Effector memory CD8-positive, alpha-beta T cell (primary cell): Measurements from ENCODE around the gene SPTSSB.
A peak's percentile ranks its signal among the peaks of the same experiment; 100 is the strongest.

Source experiments
- ATAC-seq: fragments of 150-1000 bp; cut with Tn5 transposase; replicated peaks from 2 replicates; pipeline ENCODE4 v1.10.0; 2021; ENCODE audit warnings: mild to moderate bottlenecking, moderate library complexity
- DNase-seq, 3 experiments: peaks; one replicate each; pipeline ENCODE4 v3.0.0; 2021
- H3K27ac Mint-ChIP-seq, 2 donors: one replicate each; pipeline ENCODE4 v1.8.0; 2022; ENCODE audit warnings: mild to moderate bottlenecking in 2 of 2, mixed read lengths in 2 of 2, moderate library complexity in 2 of 2
- H3K27me3 Mint-ChIP-seq, 2 donors: one replicate each; pipeline ENCODE4 v1.8.0; 2022; ENCODE audit warnings: mixed read lengths in 2 of 2
- H3K36me3 Mint-ChIP-seq: one replicate; pipeline ENCODE4 v1.8.0; 2022; ENCODE audit warnings: mild to moderate bottlenecking, moderate library complexity, mixed read lengths; ENCODE audit not compliant: insufficient read depth
- H3K4me1 Mint-ChIP-seq, 2 donors: one replicate each; pipeline ENCODE4 v1.8.0; 2022; ENCODE audit warnings: low read depth in 2 of 2, mixed read lengths in 2 of 2
- H3K4me3 Mint-ChIP-seq, 2 donors: one replicate each; pipeline ENCODE4 v1.8.0; 2022; ENCODE audit warnings: mild to moderate bottlenecking in 2 of 2, mixed read lengths in 2 of 2, moderate library complexity in 2 of 2
- H3K9me3 Mint-ChIP-seq, 2 donors: one replicate each; pipeline ENCODE4 v1.8.0; 2022; ENCODE audit warnings: mixed read lengths in 2 of 2

The SPTSSB gene

DNA sequence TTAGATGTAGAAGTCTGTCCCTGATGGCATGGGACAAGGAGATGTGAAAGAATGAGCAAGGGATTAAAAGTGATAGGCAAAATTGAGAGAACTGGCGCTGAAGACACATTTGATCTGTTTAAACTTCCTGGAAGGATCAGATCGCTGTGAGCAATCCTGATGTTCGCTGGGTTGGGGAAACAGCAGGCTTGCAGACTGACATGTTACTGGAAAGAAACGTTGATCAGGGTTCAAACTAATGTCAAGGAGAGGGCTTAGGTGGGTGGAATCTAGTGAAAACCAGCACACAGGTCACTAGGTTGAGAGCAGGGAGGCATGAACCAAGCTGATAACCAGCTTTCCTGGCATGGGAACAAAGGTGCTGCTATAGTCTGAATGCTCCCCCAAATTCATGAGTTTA lies 34.5 kb upstream of the SPTSSB start:
- no peaks in the 10 kb centered on the region for H3K9me3 Mint-ChIP-seq

DNA sequence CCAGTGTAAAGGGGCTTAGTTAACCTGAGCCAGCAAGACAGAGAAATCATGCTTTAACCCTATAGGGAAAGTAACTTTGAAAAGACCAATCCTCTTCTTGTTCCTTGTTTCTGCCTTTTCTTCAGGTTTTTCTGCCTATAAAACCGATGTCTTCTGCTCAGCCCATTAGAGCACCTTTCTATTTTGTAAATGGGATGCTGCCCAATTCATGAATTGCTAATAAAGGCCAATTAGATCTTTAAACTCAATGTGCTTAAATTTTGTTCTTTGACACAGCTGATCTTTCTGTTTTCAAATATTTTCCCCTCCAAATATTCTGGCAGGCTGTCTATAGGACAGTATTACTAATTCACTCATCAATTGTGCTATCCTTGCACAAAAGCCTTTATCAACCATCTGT lies 33.8 kb upstream of the SPTSSB start:
- no peak overlapping the region for H3K4me3 Mint-ChIP-seq
- DNase-seq (no peak), ATAC-seq (no peak)
- peaks cover 12 to 15% of the 10 kb centered on the region in 2 donors for H3K4me1 Mint-ChIP-seq
- no peak overlapping the region for H3K27ac Mint-ChIP-seq
- no peaks in the 10 kb centered on the region for H3K9me3 Mint-ChIP-seq
- peaks cover 3% of the 10 kb centered on the region for H3K36me3 Mint-ChIP-seq
- H3K27me3 Mint-ChIP-seq = peaks cover 3 to 10% of the 10 kb centered on the region in 2 donors

More for the DNA sequence above, 34.5 kb upstream of the SPTSSB start:
- Mint-ChIP-seq H3K4me3 (peak overlapping the region in 1 of 2 donors; percentile 22), H3K27ac (peak overlapping the region in 1 of 2 donors; percentile 27), H3K36me3 (peaks cover 4% of the 10 kb centered on the region), H3K27me3 (peaks cover 10 to 11% of the 10 kb centered on the region in 2 donors), H3K4me1 (peaks cover 12 to 15% of the 10 kb centered on the region in 2 donors)
- ATAC-seq (no peak), DNase-seq (no peak)

DNA sequence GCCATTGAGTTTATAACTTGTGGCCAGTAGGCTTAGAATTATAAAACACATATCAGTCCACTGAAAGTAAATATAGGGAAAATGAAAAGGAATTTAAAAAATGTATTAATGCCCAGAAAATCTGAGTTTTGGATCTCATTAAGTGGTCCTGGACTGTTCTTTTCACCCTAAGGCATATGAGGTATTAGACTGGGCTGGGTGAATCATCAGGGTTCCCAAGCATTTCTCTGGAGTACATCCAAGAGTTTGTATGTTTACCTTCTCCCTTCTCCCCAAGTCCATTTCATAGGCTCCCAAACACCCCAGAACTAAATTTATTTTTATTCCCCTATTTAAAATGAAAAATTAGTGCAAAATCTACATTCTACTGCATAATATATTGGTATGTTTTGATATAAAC lies 31.9 kb upstream of the SPTSSB start:
- Mint-ChIP-seq H3K4me1 (peaks cover 12 to 15% of the 10 kb centered on the region in 2 donors), H3K9me3 (no peaks in the 10 kb centered on the region), H3K4me3 (no peak overlapping the region), H3K36me3 (no peaks in the 10 kb centered on the region), H3K27ac (no peak overlapping the region), H3K27me3 (peaks cover 4 to 15% of the 10 kb centered on the region in 2 donors)
- ATAC-seq (no peak), DNase-seq (no peak)

DNA sequence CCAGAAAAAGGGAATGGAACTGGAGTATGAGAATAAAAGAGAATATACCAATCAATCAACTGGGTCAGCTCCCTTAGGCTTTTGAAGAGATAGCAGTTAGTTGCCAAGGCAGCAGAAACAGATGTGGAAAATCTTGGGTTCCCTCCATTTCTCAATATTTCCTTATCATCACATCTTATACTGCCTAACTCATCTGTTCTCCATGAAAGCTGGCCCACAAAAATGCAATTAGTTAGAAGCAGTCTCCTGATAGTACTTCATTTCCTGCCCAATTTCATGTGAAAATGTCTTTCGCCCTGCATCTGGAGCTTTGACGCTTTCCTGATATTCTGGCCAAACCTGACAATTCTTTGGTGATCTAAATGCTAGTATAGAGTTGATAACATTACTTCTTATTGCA lies 30.1 kb upstream of the SPTSSB start:
- Mint-ChIP-seq H3K27ac (no peak overlapping the region), H3K36me3 (no peaks in the 10 kb centered on the region), H3K27me3 (peaks cover 22 to 31% of the 10 kb centered on the region in 2 donors), H3K4me3 (no peak overlapping the region), H3K4me1 (peaks cover 4 to 18% of the 10 kb centered on the region in 2 donors), H3K9me3 (no peaks in the 10 kb centered on the region)
- ATAC-seq = no peak
- no peak for DNase-seq

DNA sequence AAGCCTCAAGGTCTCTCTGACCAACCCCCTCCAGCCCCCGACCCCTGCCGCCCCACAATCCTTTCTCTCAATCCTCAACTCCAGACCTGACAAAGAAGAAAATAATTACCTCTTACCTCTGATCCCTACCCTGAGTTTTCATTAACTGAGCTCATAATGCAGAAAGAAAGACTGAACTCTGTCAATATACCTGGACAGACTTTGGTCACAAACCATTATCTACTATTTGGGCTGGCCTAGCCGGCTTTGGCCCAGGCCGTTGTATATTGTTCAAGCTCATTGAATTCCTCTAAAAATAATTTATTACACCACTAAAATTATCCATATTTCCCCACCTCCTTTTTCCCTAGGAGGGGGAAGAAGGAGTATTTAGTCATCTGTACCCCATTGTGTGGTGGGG lies 29.3 kb upstream of the SPTSSB start:
- Mint-ChIP-seq H3K36me3 (no peaks in the 10 kb centered on the region), H3K27ac (no peak overlapping the region), H3K9me3 (no peaks in the 10 kb centered on the region), H3K27me3 (peaks cover 24 to 30% of the 10 kb centered on the region in 2 donors), H3K4me1 (peaks cover 2 to 14% of the 10 kb centered on the region in 2 donors), H3K4me3 (no peak overlapping the region)
- ATAC-seq (no peak), DNase-seq (no peak)

DNA sequence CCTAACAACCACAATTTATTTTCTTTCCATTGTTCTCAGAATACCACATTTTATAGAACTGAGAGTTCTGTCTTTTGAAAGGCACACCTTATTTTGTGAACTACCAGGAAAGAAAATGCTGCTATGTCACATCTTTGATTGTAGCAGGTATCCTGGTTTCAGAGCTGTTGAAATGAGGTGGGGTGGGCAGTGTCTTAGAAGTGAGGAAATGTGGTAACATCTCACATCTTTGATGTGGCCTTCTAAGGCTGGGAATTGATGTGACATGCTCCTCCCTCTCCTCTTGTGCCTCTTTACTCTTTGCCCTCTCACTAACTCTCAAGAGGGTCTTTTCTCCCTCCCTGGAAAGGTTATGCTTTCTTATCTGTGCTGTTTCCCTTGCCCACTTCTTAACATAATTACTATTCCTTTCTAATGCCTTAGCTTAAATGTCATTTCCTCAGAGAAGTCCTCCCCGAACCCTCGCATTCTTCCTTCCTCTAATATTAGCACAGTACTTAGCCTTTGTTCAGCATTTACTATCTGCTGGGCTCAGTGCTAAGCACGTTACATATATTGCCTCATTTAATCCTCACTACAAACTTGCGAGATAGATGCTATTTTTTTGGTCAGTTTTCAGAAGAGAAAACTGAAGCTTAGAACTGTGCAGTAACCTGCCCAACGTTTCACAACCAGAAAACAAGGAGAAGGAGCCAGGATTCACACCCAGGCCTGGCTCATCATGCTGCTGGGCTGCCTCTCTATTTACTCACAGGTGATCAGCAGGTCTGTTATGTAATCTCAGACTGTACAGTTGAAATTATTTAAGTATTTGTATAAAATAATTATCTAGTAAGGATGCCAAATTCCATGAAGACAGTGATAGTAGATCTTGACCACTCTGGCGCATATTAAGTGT lies 24.0 kb upstream of the SPTSSB start:
- H3K36me3 Mint-ChIP-seq = no peaks in the 10 kb centered on the region
- ATAC-seq (peak; percentile 98), DNase-seq (peak; percentile 16 to 31 (median 19))
- H3K27ac Mint-ChIP-seq = peak overlapping the region in 1 of 2 donors; percentile 49
- H3K27me3 Mint-ChIP-seq = peaks cover 45 to 49% of the 10 kb centered on the region in 2 donors
- H3K4me3 Mint-ChIP-seq = peak overlapping the region; percentile 30 to 63
- H3K9me3 Mint-ChIP-seq = no peaks in the 10 kb centered on the region
- H3K4me1 Mint-ChIP-seq = peaks cover 31 to 36% of the 10 kb centered on the region in 2 donors

DNA sequence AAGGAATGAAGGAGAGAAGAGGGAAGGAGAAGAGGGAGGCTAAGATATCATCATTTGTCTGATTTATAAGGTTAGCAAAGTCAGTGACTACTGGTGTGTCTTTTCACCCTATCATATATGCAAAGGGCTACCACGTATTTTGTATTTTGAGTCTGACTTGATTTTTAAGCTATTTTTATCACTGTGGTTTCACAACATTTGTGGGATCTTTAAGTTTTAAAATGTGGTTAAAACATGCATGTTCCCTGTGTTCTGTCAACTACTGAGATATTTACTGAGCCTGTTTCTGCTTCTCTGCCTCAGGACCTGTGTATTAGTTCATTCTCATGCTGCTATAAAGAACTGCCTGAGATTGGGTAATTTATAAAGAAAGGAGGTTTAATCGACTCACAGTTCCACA lies 22.5 kb upstream of the SPTSSB start:
- Mint-ChIP-seq H3K27me3 (peaks cover 55 to 61% of the 10 kb centered on the region in 2 donors), H3K27ac (peak overlapping the region in 1 of 2 donors; percentile 15), H3K9me3 (no peaks in the 10 kb centered on the region), H3K4me3 (peak overlapping the region in 1 of 2 donors; percentile 30), H3K4me1 (peaks cover 31 to 36% of the 10 kb centered on the region in 2 donors), H3K36me3 (no peaks in the 10 kb centered on the region)
- ATAC-seq = peak; percentile 33
- DNase-seq = no peak

DNA sequence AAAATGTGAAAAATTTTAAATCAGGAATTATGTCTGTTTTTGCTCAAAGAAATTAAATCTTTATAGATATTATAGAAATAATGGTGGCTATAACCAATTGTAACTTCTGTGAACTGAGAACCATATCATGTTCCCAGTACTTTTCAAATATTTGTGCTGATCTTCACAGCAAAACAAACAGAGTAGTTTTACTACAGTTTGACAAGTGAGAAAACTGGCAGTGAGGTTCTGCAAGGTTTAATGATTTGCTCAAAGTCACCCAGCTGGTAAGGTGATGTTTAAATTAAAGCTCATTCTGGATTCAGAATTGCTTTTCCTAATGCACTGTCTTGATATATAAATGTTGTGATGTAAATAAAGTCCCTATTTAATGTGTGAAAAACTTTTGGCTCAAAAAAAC lies 22.0 kb upstream of the SPTSSB start:
- DNase-seq = no peak
- Mint-ChIP-seq H3K4me3 (no peak overlapping the region), H3K27ac (no peak overlapping the region), H3K4me1 (peaks cover 31 to 36% of the 10 kb centered on the region in 2 donors), H3K9me3 (no peaks in the 10 kb centered on the region), H3K36me3 (no peaks in the 10 kb centered on the region), H3K27me3 (peaks cover 52 to 56% of the 10 kb centered on the region in 2 donors)
- ATAC-seq = no peak

DNA sequence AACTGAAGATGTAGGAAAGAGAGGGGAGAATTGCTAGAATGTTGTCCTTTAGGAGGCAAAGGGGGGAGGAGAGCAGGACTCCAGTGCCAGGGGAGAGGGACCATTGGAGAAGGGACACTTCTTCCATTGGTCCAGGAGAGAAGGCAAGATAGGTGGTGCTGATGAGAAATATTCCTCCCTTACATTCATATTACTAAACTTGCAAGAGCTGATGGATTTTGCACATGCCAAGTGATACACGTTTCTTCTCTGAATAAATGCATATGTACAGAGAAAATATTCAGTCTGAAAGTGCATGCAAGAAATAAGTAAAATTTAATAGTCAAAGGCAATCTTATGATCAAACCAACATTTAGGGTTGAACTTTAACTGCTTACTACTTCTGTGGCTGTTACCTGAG lies 21.5 kb upstream of the SPTSSB start:
- H3K9me3 Mint-ChIP-seq = no peaks in the 10 kb centered on the region
- no peak for DNase-seq
- no peak overlapping the region for H3K4me3 Mint-ChIP-seq
- H3K36me3 Mint-ChIP-seq = no peaks in the 10 kb centered on the region
- H3K4me1 Mint-ChIP-seq = peaks cover 31 to 36% of the 10 kb centered on the region in 2 donors
- H3K27me3 Mint-ChIP-seq = peaks cover 47 to 52% of the 10 kb centered on the region in 2 donors
- no peak overlapping the region for H3K27ac Mint-ChIP-seq
- ATAC-seq = no peak

DNA sequence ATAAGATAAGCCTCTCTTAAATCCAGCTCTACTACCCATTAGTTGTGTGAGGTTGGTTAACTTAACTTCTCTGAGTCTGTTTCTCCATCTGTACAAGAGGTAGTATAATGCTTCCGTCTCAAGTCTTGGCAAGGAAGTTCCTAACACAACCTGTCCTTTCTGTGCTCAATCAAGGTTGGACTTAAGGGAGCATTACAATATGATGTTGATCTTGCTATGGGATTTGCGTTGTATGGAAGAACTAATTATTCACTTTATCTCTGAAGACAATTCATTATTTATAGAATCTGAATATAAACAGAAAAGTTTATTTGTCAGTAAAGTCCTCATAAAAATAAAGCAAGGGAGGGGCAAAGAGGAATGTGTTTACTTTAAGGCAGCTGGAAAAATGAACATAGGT lies 18.9 kb upstream of the SPTSSB start:
- no peak for ATAC-seq
- Mint-ChIP-seq H3K36me3 (no peaks in the 10 kb centered on the region), H3K4me1 (peaks cover 24 to 26% of the 10 kb centered on the region in 2 donors), H3K27ac (no peak overlapping the region), H3K4me3 (no peak overlapping the region), H3K9me3 (no peaks in the 10 kb centered on the region), H3K27me3 (peaks cover 31 to 43% of the 10 kb centered on the region in 2 donors)
- no peak for DNase-seq

DNA sequence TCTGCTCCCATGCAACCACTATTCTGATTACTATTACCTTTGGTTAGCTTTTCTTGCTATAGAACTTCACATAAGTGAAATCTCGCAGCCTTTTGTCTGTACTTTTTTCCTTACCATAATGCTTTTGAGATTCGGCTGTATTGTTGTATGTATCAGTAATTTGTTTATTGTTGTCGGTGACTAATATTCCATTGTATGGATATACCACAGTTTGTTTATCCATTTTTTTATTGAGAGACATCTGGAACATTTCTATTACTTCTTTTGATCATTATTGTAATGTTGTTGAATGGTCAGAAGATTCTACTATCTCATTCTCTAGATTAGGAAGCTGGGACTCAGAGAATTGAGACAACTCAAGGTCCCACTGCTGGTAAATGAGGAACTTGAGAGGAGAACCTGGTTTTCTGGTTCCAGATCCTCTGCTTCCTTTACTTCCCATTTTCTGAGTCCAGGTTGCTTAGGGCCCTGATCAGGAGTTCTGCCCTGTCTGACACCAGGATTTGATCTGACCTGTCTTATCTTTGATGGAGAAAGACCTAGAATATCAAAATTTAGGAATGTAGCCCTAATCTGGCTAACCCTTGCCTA lies 18.2 kb upstream of the SPTSSB start:
- H3K4me1 Mint-ChIP-seq = peaks cover 17 to 20% of the 10 kb centered on the region in 2 donors
- no peak overlapping the region for H3K27ac Mint-ChIP-seq
- H3K27me3 Mint-ChIP-seq = peaks cover 31 to 41% of the 10 kb centered on the region in 2 donors
- no peaks in the 10 kb centered on the region for H3K9me3 Mint-ChIP-seq
- H3K36me3 Mint-ChIP-seq = no peaks in the 10 kb centered on the region
- no peak for DNase-seq
- no peak for ATAC-seq
- no peak overlapping the region for H3K4me3 Mint-ChIP-seq

DNA sequence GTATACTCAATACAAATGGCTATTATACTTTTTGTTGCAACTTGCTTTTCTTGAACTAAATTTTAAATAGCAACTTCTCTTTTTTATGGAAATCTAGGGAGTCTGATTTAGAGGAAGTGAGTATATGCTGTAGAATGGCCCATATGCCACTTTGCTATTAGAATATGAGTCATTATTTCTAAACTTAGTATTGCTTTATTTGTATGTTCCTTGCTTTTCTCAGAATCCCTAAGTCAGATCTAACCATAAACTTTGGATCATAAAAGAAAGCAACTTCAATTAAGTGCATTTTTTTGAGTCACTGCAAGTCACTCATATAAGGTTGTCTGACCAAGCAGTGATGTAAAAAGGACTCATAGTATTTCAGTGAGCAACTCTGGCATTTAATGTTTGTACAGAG lies 17.5 kb upstream of the SPTSSB start:
- ATAC-seq (no peak), DNase-seq (no peak)
- no peak overlapping the region for H3K4me3 Mint-ChIP-seq
- no peaks in the 10 kb centered on the region for H3K9me3 Mint-ChIP-seq
- no peaks in the 10 kb centered on the region for H3K36me3 Mint-ChIP-seq
- H3K27ac Mint-ChIP-seq = no peak overlapping the region
- H3K27me3 Mint-ChIP-seq = peaks cover 37 to 46% of the 10 kb centered on the region in 2 donors
- peaks cover 10 to 13% of the 10 kb centered on the region in 2 donors for H3K4me1 Mint-ChIP-seq

DNA sequence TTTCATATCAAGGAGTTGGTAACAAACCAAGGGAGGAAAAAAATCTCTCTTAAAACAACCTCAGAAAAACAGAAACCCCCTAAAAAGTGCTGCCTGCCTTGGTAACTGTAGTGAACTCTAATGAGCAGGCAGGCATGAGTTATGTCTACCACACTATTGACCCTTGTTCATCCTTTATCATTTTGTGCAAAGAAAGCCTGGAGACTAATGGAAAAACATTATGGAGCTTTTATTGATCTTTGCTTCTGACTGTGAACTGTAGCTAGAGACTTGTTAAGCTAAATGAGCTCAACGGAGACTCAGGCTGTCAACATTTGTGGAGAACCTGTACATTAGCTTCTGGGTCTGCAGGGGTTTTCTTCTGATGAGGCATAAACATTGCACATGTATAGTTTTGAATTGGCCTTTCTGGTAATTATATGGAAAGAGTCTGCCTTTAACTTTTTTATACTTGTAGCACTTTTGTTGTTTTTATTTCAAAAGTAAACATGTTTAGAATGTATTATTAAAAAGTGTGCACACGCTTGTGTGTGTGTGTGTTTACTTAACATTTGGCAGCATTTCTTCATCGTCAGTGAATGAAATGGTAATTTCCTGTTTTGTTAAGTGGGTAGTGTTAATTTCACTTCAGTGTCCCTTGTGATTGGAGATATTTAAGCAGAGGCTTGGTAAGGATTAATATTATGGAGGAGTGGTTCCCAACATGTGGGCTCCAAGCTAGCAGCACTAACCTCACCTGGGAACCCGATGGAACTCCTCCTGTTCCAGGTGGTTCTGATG lies 15.9 kb upstream of the SPTSSB start:
- Mint-ChIP-seq H3K27ac (no peak overlapping the region), H3K4me3 (no peak overlapping the region), H3K4me1 (peaks cover under 1 to 1% of the 10 kb centered on the region in 2 donors), H3K27me3 (peaks cover 39 to 46% of the 10 kb centered on the region in 2 donors), H3K9me3 (no peaks in the 10 kb centered on the region), H3K36me3 (no peaks in the 10 kb centered on the region)
- no peak for ATAC-seq
- DNase-seq = no peak
